H1 (cell line): Measurements from ENCODE around the gene MAMSTR. TPM values are rescaled to one million over a fixed set of nuclear protein-coding genes. Genes with fewer than 3 reads are reported as not detected.

Source experiments
- CTCF ChIA-PET: fragments of 300-600 bp; sonication (Branson Sonifier 250); formaldehyde crosslinking; loops from one replicate; lab custom pipeline; 2021; ENCODE audit not compliant: partially characterized antibody; lab: Charles Lee
- POLR2A ChIA-PET: fragments of 300-600 bp; sonication (Branson Sonifier 250); formaldehyde crosslinking; loops from one replicate; lab custom pipeline; 2021; ENCODE audit warnings: inconsistent platforms; ENCODE audit not compliant: partially characterized antibody; lab: Charles Lee
- DNase-seq, 2 experiments: peaks; one replicate each; pipeline versions ENCODE4 v3.0.0 to v3.0.0-alpha.2; 2010 to 2022; ENCODE audit warnings: low spot score in 2 of 2, low read depth in 1 of 2, mixed read lengths in 1 of 2
- FAIRE-seq: peaks from 2 replicates; lab custom pipeline; 2011; peaks lifted over from hg19 to GRCh38; lab: Jason Lieb, UNC
- H2AFZ ChIP-seq: 2 replicates; pipeline ENCODE4 v1.8.1; 2012; ENCODE audit warnings: low read length, inconsistent platforms
- H2AK5ac ChIP-seq: 2 replicates; pipeline ENCODE4 v1.6.1; 2013; ENCODE audit warnings: low read depth, low read length
- H2BK120ac ChIP-seq: replicated peaks from 2 replicates; pipeline ENCODE3; 2013; ENCODE audit warnings: low read depth, low read length, inconsistent platforms
- H2BK12ac ChIP-seq: 2 replicates; pipeline ENCODE4 v1.6.1; 2013; ENCODE audit warnings: low read depth, low read length
- H2BK15ac ChIP-seq: 2 replicates; pipeline ENCODE4 v1.6.1; 2013; ENCODE audit warnings: low read length
- H2BK20ac ChIP-seq: 2 replicates; pipeline ENCODE4 v1.6.1; 2013; ENCODE audit warnings: low read length
- H2BK5ac ChIP-seq: 2 replicates; pipeline ENCODE4 v1.6.1; 2013; ENCODE audit warnings: low read depth, low read length
- H3K14ac ChIP-seq: 2 replicates; pipeline ENCODE4 v1.6.1; 2013; ENCODE audit warnings: inconsistent platforms; ENCODE audit not compliant: insufficient read length
- H3K18ac ChIP-seq: 2 replicates; pipeline ENCODE4 v1.6.1; 2013; ENCODE audit warnings: low read length; ENCODE audit errors: extremely low read depth
- H3K23ac ChIP-seq: 2 replicates; pipeline ENCODE4 v1.6.1; 2013; ENCODE audit warnings: inconsistent platforms; ENCODE audit not compliant: insufficient read length
- H3K23me2 ChIP-seq: 2 replicates; pipeline ENCODE4 v1.6.1; 2013; ENCODE audit warnings: low read depth, low read length
- H3K27ac ChIP-seq: 2 replicates; pipeline ENCODE4 v1.6.1; 2011; ENCODE audit warnings: low read depth, low read length, inconsistent platforms
- H3K27me3 ChIP-seq, 4 experiments: replicated peaks in 1 of 4; 1 replicate in 1 of 4; 2 replicates in 3 of 4; pipeline versions ENCODE4 v1.6.1 to v1.8.1; 2011 to 2013; ENCODE audit warnings: low read length in 3 of 4, mild to moderate bottlenecking in 3 of 4, inconsistent platforms in 2 of 4, mixed read lengths in 2 of 4, moderate library complexity in 1 of 4; ENCODE audit not compliant: control insufficient read depth in 3 of 4, insufficient read depth in 3 of 4; ENCODE audit errors: extremely low read depth in 1 of 4
- H3K36me3 ChIP-seq, 4 experiments: 2 replicates each; pipeline versions ENCODE4 v1.6.1 to v1.8.1; 2011 to 2013; ENCODE audit warnings: mild to moderate bottlenecking in 4 of 4, low read length in 3 of 4, moderate library complexity in 2 of 4, control low read depth in 1 of 4, inconsistent platforms in 1 of 4; ENCODE audit not compliant: insufficient read depth in 4 of 4, control insufficient read depth in 2 of 4
- H3K4ac ChIP-seq: replicated peaks from 2 replicates; pipeline ENCODE3; 2013; ENCODE audit warnings: low read length, low read depth, mixed read lengths, inconsistent platforms; ENCODE audit not compliant: insufficient read length
- H3K4me1 ChIP-seq, 4 experiments: replicated peaks in 1 of 4; 1 replicate in 1 of 4; 2 replicates in 3 of 4; pipeline versions ENCODE4 v1.6.1 to v1.8.1; 2011 to 2013; ENCODE audit warnings: low read length in 3 of 4, inconsistent platforms in 2 of 4, mixed read lengths in 1 of 4; ENCODE audit not compliant: insufficient read depth in 4 of 4, control insufficient read depth in 3 of 4
- H3K4me2 ChIP-seq, 2 experiments: 2 replicates each; pipeline versions ENCODE4 v1.6.1 to v1.8.1; 2011 to 2013; ENCODE audit warnings: low read depth in 2 of 2, low read length in 2 of 2, control low read depth in 1 of 2, inconsistent platforms in 1 of 2, mild to moderate bottlenecking in 1 of 2; ENCODE audit not compliant: insufficient read depth in 1 of 2
- H3K4me3 ChIP-seq, 4 experiments: fragments of 200-600, 300-600 bp in 1 of 4; sonication (generic), shearing (Covaris generic), sonication (Bioruptor Twin) in 1 of 4; 2 replicates each; pipeline versions ENCODE4 v1.5.1 to v1.8.1; 2011 to 2016; ENCODE audit warnings: low read length in 4 of 4, low read depth in 3 of 4, control low read depth in 2 of 4, inconsistent platforms in 2 of 4, mild to moderate bottlenecking in 2 of 4, mixed read lengths in 1 of 4, moderate library complexity in 1 of 4; ENCODE audit not compliant: insufficient read depth in 2 of 4; ENCODE audit errors: extremely low read depth in 1 of 4
- H3K56ac ChIP-seq: replicated peaks from 2 replicates; pipeline ENCODE3; 2013; ENCODE audit warnings: low read depth, mild to moderate bottlenecking, mixed read lengths, low read length, inconsistent platforms; ENCODE audit not compliant: insufficient read length
- H3K79me1 ChIP-seq: 2 replicates; pipeline ENCODE4 v1.6.1; 2013; ENCODE audit warnings: low read depth, low read length, control low read depth
- H3K79me2 ChIP-seq, 2 experiments: 2 replicates each; pipeline versions ENCODE4 v1.6.1 to v1.8.1; 2012 to 2013; ENCODE audit warnings: low read length in 2 of 2, mild to moderate bottlenecking in 2 of 2, inconsistent platforms in 1 of 2; ENCODE audit not compliant: insufficient read depth in 2 of 2, control insufficient read depth in 1 of 2
- H3K9ac ChIP-seq, 4 experiments: replicated peaks in 1 of 4; 1 replicate in 1 of 4; 2 replicates in 3 of 4; pipeline versions ENCODE4 v1.6.1 to v1.8.1; 2011 to 2013; ENCODE audit warnings: low read depth in 3 of 4, low read length in 3 of 4, control low read depth in 2 of 4, mild to moderate bottlenecking in 2 of 4, moderate library complexity in 2 of 4, inconsistent platforms in 1 of 4; ENCODE audit errors: extremely low read depth in 1 of 4
- H3K9me3 ChIP-seq, 2 experiments: 2 replicates each; pipeline versions ENCODE4 v1.6.1 to v1.8.1; 2012 to 2013; ENCODE audit warnings: mild to moderate bottlenecking in 2 of 2, moderate library complexity in 2 of 2, control low read depth in 1 of 2, inconsistent platforms in 1 of 2, low read depth in 1 of 2, low read length in 1 of 2, mixed read lengths in 1 of 2; ENCODE audit not compliant: insufficient read depth in 2 of 2
- H4K20me1 ChIP-seq, 2 experiments: replicated peaks in 1 of 2; 2 replicates each; pipeline versions ENCODE3 to v1.8.1; 2011 to 2013; ENCODE audit warnings: inconsistent platforms in 2 of 2, low read length in 2 of 2, mild to moderate bottlenecking in 1 of 2; ENCODE audit not compliant: insufficient read depth in 2 of 2, control insufficient read depth in 1 of 2
- H4K5ac ChIP-seq: 2 replicates; pipeline ENCODE4 v1.6.1; 2013; ENCODE audit warnings: low read length, low read depth, mixed read lengths, inconsistent platforms; ENCODE audit not compliant: insufficient read length
- H4K8ac ChIP-seq: 2 replicates; pipeline ENCODE4 v1.8.0; 2013; ENCODE audit warnings: mild to moderate bottlenecking, moderate library complexity, low read length, inconsistent platforms; ENCODE audit not compliant: insufficient read depth; ENCODE audit errors: extremely low read depth
- H4K91ac ChIP-seq: replicated peaks from 2 replicates; pipeline ENCODE3; 2013; ENCODE audit warnings: low read length, mixed read lengths, inconsistent platforms; ENCODE audit not compliant: insufficient read length
- BCL11A ChIP-seq, 2 experiments: IDR thresholded peaks; one replicate each; pipeline ENCODE4 v1.6.1; 2011; ENCODE audit warnings: low read depth in 2 of 2, low read length in 2 of 2, mild to moderate bottlenecking in 2 of 2
- HDAC2 ChIP-seq, 2 experiments: fragments of 300-600 bp in 1 of 2; sonication (generic) in 1 of 2; IDR thresholded peaks; 2 replicates each; pipeline ENCODE4 v1.6.1; 2011 to 2012; ENCODE audit warnings: low read depth in 2 of 2, low read length in 2 of 2, mild to moderate bottlenecking in 2 of 2, moderate library complexity in 2 of 2, borderline replicate concordance in 1 of 2, inconsistent platforms in 1 of 2
- JUN ChIP-seq: IDR thresholded peaks from 2 replicates; pipeline ENCODE4 v1.6.1; 2011; ENCODE audit warnings: low read depth, mild to moderate bottlenecking, improper control_type of control experiment, low read length
- KDM4A ChIP-seq: IDR thresholded peaks from one replicate; pipeline ENCODE4 v1.7.1; 2012; ENCODE audit warnings: low read depth, mild to moderate bottlenecking, moderate library complexity, low read length, inconsistent platforms; ENCODE audit not compliant: severe bottlenecking
- NANOG ChIP-seq: IDR thresholded peaks from 2 replicates; pipeline ENCODE4 v1.6.1; 2011; ENCODE audit warnings: low read length, low read depth, mild to moderate bottlenecking, inconsistent platforms; ENCODE audit not compliant: insufficient read depth, poor library complexity, severe bottlenecking
- NRF1 ChIP-seq: IDR thresholded peaks from 2 replicates; pipeline ENCODE4 v1.6.1; 2011; ENCODE audit warnings: mild to moderate bottlenecking, low read depth, low read length, improper control_type of control experiment
- PHF8 ChIP-seq: fragments of 200-600 bp; sonication (generic); conservative IDR thresholded peaks from 2 replicates; pipeline ENCODE4 v1.7.1; 2012; ENCODE audit warnings: low read depth, mild to moderate bottlenecking, inconsistent platforms, low read length, moderate library complexity
- SP1 ChIP-seq: IDR thresholded peaks from 2 replicates; pipeline ENCODE4 v1.6.1; 2011; ENCODE audit warnings: low read depth, low read length
- SP2 ChIP-seq: IDR thresholded peaks from 2 replicates; pipeline ENCODE4 v1.6.1; 2012; ENCODE audit warnings: mild to moderate bottlenecking, low read length, inconsistent platforms
- TAF7 ChIP-seq: optimal IDR thresholded peaks from 2 replicates; pipeline ENCODE3; 2011; ENCODE audit warnings: low read depth, mild to moderate bottlenecking, inconsistent platforms, low read length, moderate library complexity, borderline replicate concordance
- TCF12 ChIP-seq: IDR thresholded peaks from 2 replicates; pipeline ENCODE4 v1.6.1; 2011; ENCODE audit warnings: low read depth, mild to moderate bottlenecking, low read length
- WGBS, 2 experiments: shearing (Covaris generic) in 1 of 2; methylation state at CpG; one replicate each; pipeline versions ENCODE4 v1.1.6 to v1.1.7; 2013 to 2015; ENCODE audit warnings: low lambda C conversion rate in 2 of 2, mixed read lengths in 2 of 2, inconsistent platforms in 1 of 2, low coverage in 1 of 2, missing lambda C conversion rate in 1 of 2; ENCODE audit not compliant: insufficient replicate concordance in 2 of 2, insufficient coverage in 1 of 2, insufficient read length in 1 of 2; ENCODE audit errors: extremely low coverage in 1 of 2, missing lambda C conversion rate in 1 of 2; 5-methylcytosine and 5-hydroxymethylcytosine counted together
- polyA plus RNA-seq, 7 experiments: library from polyadenylated mRNA; depleted of rRNA in 3 of 7; stranded (reverse) in 5 of 7; unstranded in 2 of 7; fragments of >200 nt in 5 of 7; fragments of 200-250 nt in 2 of 7; gene quantifications; 1 replicate in 5 of 7; 2 replicates in 1 of 7; 4 replicates in 1 of 7; pipeline versions ENCODE4 v1.2.1 to v1.2.3, GENCODE V29; 2011 to 2013; ENCODE audit warnings: missing spikeins in 2 of 7, mixed read lengths in 2 of 7
- total RNA-seq: library from RNA; stranded (reverse); fragmentation: NEBNext Ultra II Directional; extraction: Animal tissue kit (Norgen Biotek cat#: 25700); gene quantifications from 2 replicates; pipeline ENCODE4 v1.2.1, GENCODE V29; 2021

Gene MAMSTR
- total and polyA plus RNA-seq, 2 of the 8 experiments (the other 6 are each of a cell fraction or from before 2014, with no cell fraction given): 2.0 to 2.3 TPM

DNA sequence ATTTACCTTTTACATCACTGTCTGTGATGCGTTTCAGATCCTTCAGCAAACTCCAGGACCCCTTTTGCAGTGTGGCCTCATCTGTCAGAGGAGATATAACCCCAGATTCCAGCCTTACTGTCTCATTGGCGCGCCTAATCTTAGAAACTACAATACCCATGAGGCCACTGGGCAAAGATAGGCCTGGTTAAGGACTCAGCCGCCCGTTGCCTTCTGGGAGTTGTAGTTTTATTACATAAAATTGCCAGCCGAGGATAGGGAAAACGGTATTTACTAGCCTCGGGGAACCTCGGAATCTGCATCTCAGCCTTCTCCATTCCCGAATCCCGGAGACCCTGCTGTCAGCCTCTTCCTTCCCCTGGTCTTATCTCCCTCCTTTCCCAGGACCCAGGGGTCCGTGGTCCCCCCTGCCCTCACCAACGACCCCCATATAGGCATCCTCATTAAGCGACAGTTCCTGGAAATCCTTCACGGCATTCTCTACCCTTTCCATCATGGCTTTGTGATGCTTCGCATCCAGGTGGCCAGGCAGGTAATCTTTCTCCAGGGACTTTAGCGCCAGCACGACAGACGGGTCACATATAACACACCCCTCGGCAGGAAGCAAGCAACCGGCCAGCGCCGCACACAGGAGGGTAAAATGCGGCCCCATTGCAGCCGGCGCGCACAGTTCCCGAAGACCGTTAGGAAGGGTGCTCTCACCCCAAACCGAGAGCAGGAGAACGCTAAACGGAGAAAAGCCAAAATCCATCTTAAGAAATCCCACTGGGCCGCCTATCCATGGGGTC is 25.9 kb upstream of the MAMSTR start:
- Histone ChIP-seq H4K20me1 (peaks cover 3 to 7% of the 10 kb centered on the region in 2 experiments), H2AFZ (no peak overlapping the region), H3K79me2 (peaks cover 0 to 9% of the 10 kb centered on the region in 2 experiments; a peak in 2 of 4 replicates), H3K23ac (no peak overlapping the region), H2BK120ac (no peak overlapping the region), H2BK15ac (0 out of 2 replicates have a peak overlapping the region, but pooled peaks have one; percentile 8), H3K9me3 (no peaks in the 10 kb centered on the region), H3K18ac (no peak overlapping the region), H4K8ac (no peak overlapping the region), H3K27ac (no peak overlapping the region), H3K14ac (no peak overlapping the region), H3K9ac (no peak overlapping the region), H2BK5ac (peak overlapping the region; percentile 46; the same call in 1 of the 2 replicates), H3K4me2 (peak overlapping the region in 1 of 2 experiments; percentile 78; a peak in 1 of 4 replicates), H4K5ac (no peak overlapping the region), H3K23me2 (peaks cover 3% of the 10 kb centered on the region; the same call in 1 of the 2 replicates), H3K36me3 (peaks cover 8 to 22% (median 10%) of the 10 kb centered on the region in 4 experiments), H3K4ac (no peak overlapping the region), H2BK20ac (no peak overlapping the region), H3K56ac (no peak overlapping the region), H2AK5ac (0 out of 2 replicates have a peak overlapping the region, but pooled peaks have one; percentile 17), H2BK12ac (peak overlapping the region; percentile 0; the same call in 1 of the 2 replicates), H4K91ac (no peak overlapping the region), H3K27me3 (peaks cover 0 to 5% (median 2%) of the 10 kb centered on the region in 4 experiments; a peak in 3 of 7 replicates), H3K4me3 (no peak overlapping the region), H3K79me1 (peaks cover 6% of the 10 kb centered on the region; the same call in 1 of the 2 replicates), H3K4me1 (peaks cover 5 to 17% (median 12%) of the 10 kb centered on the region in 4 experiments)
- peak in 1 of 2 experiments; percentile 72 for DNase-seq
- POLR2A ChIA-PET: interaction anchor here (0.8 to 5.6 kb wide), 12 partner anchors 11 to 127 kb away, joined by 3 to 30 read pairs (median 4); partner anchors contain the start of genes FGF21, FUT2, RPL18 and SPHK2
- CTCF ChIA-PET: interaction anchor here (0.6 to 1.1 kb wide), 3 partner anchors 16 to 354 kb away, joined by 3 read pairs; partner anchors contain the start of gene KDELR1
- FAIRE-seq: no peak
- 68% methylated on average over 33 of the region's 33 CpGs; no CpG with 5 or more reads in 1 of the 2 experiments for WGBS, 2 experiments
- TF ChIP-seq NRF1: no peak
- no peak for TF ChIP-seq TCF12
- no peak for TF ChIP-seq TAF7
- no peak for TF ChIP-seq KDM4A
- TF ChIP-seq BCL11A (IDR thresholded peaks at IDR 0.05; ENCODE audit: low read depth in 2 of 2, low read length in 2 of 2): no peak
- no peak for TF ChIP-seq SP1
- no peak for TF ChIP-seq JUN
- no peak for TF ChIP-seq SP2
- TF ChIP-seq PHF8: no peak
- TF ChIP-seq NANOG: no peak
- no peak for TF ChIP-seq HDAC2 (IDR thresholded peaks at IDR 0.05; ENCODE audit: borderline replicate concordance in 1 of 2, low read depth in 2 of 2, low read length in 2 of 2)
